Keratinocyte (primary cell): ENCODE data around the gene ABHD15. TPM values are rescaled to one million over a fixed set of nuclear protein-coding genes. Genes with fewer than 3 reads are reported as not detected.

Experiments used
- DNase-seq: peaks from one replicate; pipeline ENCODE4 v3.0.0-alpha.2; 2011; ENCODE audit warnings: low read depth, missing footprints, low spot score
- FAIRE-seq: peaks from 2 replicates; lab custom pipeline; 2011; peaks lifted over from hg19 to GRCh38; lab: Jason Lieb, UNC
- H2AFZ ChIP-seq: 2 replicates; pipeline ENCODE4 v1.6.0; 2012; ENCODE audit warnings: low read length, control low read depth, inconsistent platforms; ENCODE audit not compliant: control insufficient read depth
- H3K27ac ChIP-seq: 2 replicates; pipeline ENCODE4 v1.5.1; 2011; ENCODE audit warnings: low read length; ENCODE audit not compliant: control insufficient read depth, insufficient read depth
- H3K27me3 ChIP-seq: 3 replicates; pipeline ENCODE4 v1.6.0; 2011; ENCODE audit warnings: low read length; ENCODE audit not compliant: control insufficient read depth, insufficient read depth; ENCODE audit errors: extremely low read depth
- H3K36me3 ChIP-seq, 2 experiments: 2 replicates in 1 of 2; 3 replicates in 1 of 2; pipeline ENCODE4 v1.5.1; 2011; ENCODE audit warnings: low read length in 2 of 2, mild to moderate bottlenecking in 1 of 2; ENCODE audit not compliant: control insufficient read depth in 2 of 2, insufficient read depth in 2 of 2; ENCODE audit errors: extremely low read depth in 1 of 2
- H3K4me1 ChIP-seq: 3 replicates; pipeline ENCODE4 v1.5.1; 2011; ENCODE audit warnings: low read length; ENCODE audit not compliant: control insufficient read depth, insufficient read depth; ENCODE audit errors: extremely low read depth
- H3K4me2 ChIP-seq: 3 replicates; pipeline ENCODE4 v1.6.0; 2011; ENCODE audit warnings: low read depth, low read length; ENCODE audit not compliant: control insufficient read depth, insufficient read depth; ENCODE audit errors: extremely low read depth
- H3K4me3 ChIP-seq, 3 experiments: fragments of 200-600 bp in 1 of 3; sonication (generic) in 1 of 3; 2 replicates in 2 of 3; 3 replicates in 1 of 3; pipeline ENCODE4 v1.5.1; 2011 to 2016; ENCODE audit warnings: low read length in 3 of 3, mild to moderate bottlenecking in 3 of 3, control low read depth in 2 of 3, inconsistent platforms in 1 of 3, low read depth in 1 of 3, mixed read lengths in 1 of 3, mixed run types in 1 of 3, moderate library complexity in 1 of 3; ENCODE audit not compliant: control insufficient read depth in 2 of 3, insufficient read depth in 2 of 3; ENCODE audit errors: extremely low read depth in 1 of 3
- H3K79me2 ChIP-seq: 2 replicates; pipeline ENCODE4 v1.6.0; 2012; ENCODE audit warnings: low read length; ENCODE audit not compliant: control insufficient read depth, insufficient read depth
- H3K9ac ChIP-seq: 3 replicates; pipeline ENCODE4 v1.6.0; 2011; ENCODE audit warnings: low read length; ENCODE audit not compliant: control insufficient read depth, insufficient read depth; ENCODE audit errors: extremely low read depth
- H3K9me1 ChIP-seq: 3 replicates; pipeline ENCODE4 v1.6.0; 2011; ENCODE audit warnings: low read length; ENCODE audit not compliant: control insufficient read depth, insufficient read depth; ENCODE audit errors: extremely low read depth
- H3K9me3 ChIP-seq: 2 replicates; pipeline ENCODE4 v1.5.1; 2012; ENCODE audit warnings: low read depth, low read length; ENCODE audit not compliant: control insufficient read depth
- H4K20me1 ChIP-seq: 3 replicates; pipeline ENCODE4 v1.6.0; 2011; ENCODE audit warnings: low read length; ENCODE audit not compliant: control insufficient read depth, insufficient read depth; ENCODE audit errors: extremely low read depth
- EZH2 ChIP-seq: IDR thresholded peaks from one replicate; pipeline ENCODE4 v1.6.1; 2012; ENCODE audit warnings: inconsistent platforms, mild to moderate bottlenecking, low read length, moderate library complexity
- dilution Hi-C: fragments of 300-500 bp; cut with MboI; formaldehyde crosslinking; loops from one replicate; pipeline ENCODE4 v1.7.0; 2020; ENCODE audit warnings: low sequenced_read_pairs; ENCODE audit not compliant: extremely low pct_ligation_motif_present
- polyA plus RNA-seq, 5 experiments: library from polyadenylated mRNA; depleted of rRNA in 3 of 5; stranded (reverse) in 3 of 5; stranded (forward) in 1 of 5; unstranded in 1 of 5; fragments of >200 nt; gene quantifications; 1 replicate in 1 of 5; 2 replicates in 3 of 5; 3 replicates in 1 of 5; pipeline versions ENCODE4 v1.2.1 to v1.2.3, GENCODE V29; 2011 to 2012; ENCODE audit warnings: missing spikeins in 2 of 5, low read depth in 1 of 5, low replicate concordance in 1 of 5
- TF ChIP-seq, protein P1 (sequence below), 3 experiments: IDR thresholded peaks in 1 of 3; conservative IDR thresholded peaks in 1 of 3; optimal IDR thresholded peaks in 1 of 3; 2 replicates in 2 of 3; 3 replicates in 1 of 3; pipeline versions ENCODE3 to v1.5.1; 2011; ENCODE audit warnings: low read length in 3 of 3, mild to moderate bottlenecking in 3 of 3, moderate library complexity in 2 of 3, control low read depth in 1 of 3, inconsistent platforms in 1 of 3; ENCODE audit not compliant: insufficient read depth in 2 of 3; ENCODE audit errors: extremely low read depth in 1 of 3

The ABHD15 gene
- polyA plus RNA-seq, 1 donor (not counting 4 experiments of a cell fraction or from before 2014, with no cell fraction given), result 6.2 TPM

DNA sequence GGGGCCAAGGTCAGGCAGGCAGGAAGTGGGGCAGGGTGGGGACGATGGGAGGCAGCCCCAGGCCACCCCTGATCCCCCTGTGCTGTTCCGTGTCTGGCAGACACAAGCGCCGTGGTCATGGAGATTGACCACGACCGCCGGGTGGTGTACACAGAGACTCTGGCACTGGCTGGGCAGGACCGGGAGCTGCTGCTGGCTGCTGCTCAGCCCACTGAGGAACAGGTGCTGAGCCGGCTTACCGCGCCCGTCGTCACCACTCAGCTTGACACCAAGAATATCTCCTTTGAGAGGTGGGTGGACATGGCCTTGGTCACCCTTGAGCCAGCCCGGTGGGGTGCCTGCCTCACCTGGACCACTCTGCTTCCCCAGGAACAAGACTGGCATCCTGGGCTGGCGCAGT lies 42.1 kb upstream of the ABHD15 start:
- FAIRE-seq, result no peak

GRCh38 chr17:29607557-29608195 lies 40.8 kb upstream of the ABHD15 start:
- no peaks in the 10 kb centered on the region for H3K9me3 ChIP-seq
- H3K27me3 ChIP-seq, result no peaks in the 10 kb centered on the region
- no peak for FAIRE-seq
- no peak overlapping the region for H3K27ac ChIP-seq
- no peak overlapping the region for H3K9ac ChIP-seq
- TF ChIP-seq, protein P1, sequence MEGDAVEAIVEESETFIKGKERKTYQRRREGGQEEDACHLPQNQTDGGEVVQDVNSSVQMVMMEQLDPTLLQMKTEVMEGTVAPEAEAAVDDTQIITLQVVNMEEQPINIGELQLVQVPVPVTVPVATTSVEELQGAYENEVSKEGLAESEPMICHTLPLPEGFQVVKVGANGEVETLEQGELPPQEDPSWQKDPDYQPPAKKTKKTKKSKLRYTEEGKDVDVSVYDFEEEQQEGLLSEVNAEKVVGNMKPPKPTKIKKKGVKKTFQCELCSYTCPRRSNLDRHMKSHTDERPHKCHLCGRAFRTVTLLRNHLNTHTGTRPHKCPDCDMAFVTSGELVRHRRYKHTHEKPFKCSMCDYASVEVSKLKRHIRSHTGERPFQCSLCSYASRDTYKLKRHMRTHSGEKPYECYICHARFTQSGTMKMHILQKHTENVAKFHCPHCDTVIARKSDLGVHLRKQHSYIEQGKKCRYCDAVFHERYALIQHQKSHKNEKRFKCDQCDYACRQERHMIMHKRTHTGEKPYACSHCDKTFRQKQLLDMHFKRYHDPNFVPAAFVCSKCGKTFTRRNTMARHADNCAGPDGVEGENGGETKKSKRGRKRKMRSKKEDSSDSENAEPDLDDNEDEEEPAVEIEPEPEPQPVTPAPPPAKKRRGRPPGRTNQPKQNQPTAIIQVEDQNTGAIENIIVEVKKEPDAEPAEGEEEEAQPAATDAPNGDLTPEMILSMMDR (optimal IDR thresholded peaks at IDR 0.05 in 1 of 3, IDR thresholded peaks at IDR 0.05 in 1 of 3, conservative IDR thresholded peaks at IDR 0.05 in 1 of 3; ENCODE audit: extremely low read depth in 1 of 3, insufficient read depth in 2 of 3, low read length in 3 of 3), result no peak
- no peak for TF ChIP-seq EZH2
- H4K20me1 ChIP-seq, result no peaks in the 10 kb centered on the region
- H2AFZ ChIP-seq, result no peak overlapping the region
- no peak overlapping the region for H3K4me3 ChIP-seq
- H3K4me2 ChIP-seq, result no peak overlapping the region
- H3K36me3 ChIP-seq, result no peaks in the 10 kb centered on the region
- H3K4me1 ChIP-seq, result no peaks in the 10 kb centered on the region
- H3K9me1 ChIP-seq, result no peaks in the 10 kb centered on the region
- no peak for DNase-seq
- dilution Hi-C loops, result no loop called here
- no peaks in the 10 kb centered on the region for H3K79me2 ChIP-seq

More for the DNA sequence above, 42.1 kb upstream of the ABHD15 start:
- TF ChIP-seq, protein P1 (optimal IDR thresholded peaks at IDR 0.05 in 1 of 3, IDR thresholded peaks at IDR 0.05 in 1 of 3, conservative IDR thresholded peaks at IDR 0.05 in 1 of 3; ENCODE audit: extremely low read depth in 1 of 3, insufficient read depth in 2 of 3, low read length in 3 of 3), result no peak
- TF ChIP-seq EZH2, result no peak
- no peak overlapping the region for H3K4me3 ChIP-seq
- dilution Hi-C loops, result no loop called here
- no peak overlapping the region for H3K9ac ChIP-seq
- no peak overlapping the region for H3K4me2 ChIP-seq
- no peak overlapping the region for H2AFZ ChIP-seq
- H3K79me2 ChIP-seq, result no peaks in the 10 kb centered on the region
- H3K36me3 ChIP-seq, result no peaks in the 10 kb centered on the region
- DNase-seq, result no peak
- no peaks in the 10 kb centered on the region for H3K9me1 ChIP-seq
- no peak overlapping the region for H3K27ac ChIP-seq
- H3K4me1 ChIP-seq, result peaks cover 5% of the 10 kb centered on the region
- H4K20me1 ChIP-seq, result no peaks in the 10 kb centered on the region
- H3K27me3 ChIP-seq, result no peaks in the 10 kb centered on the region
- no peaks in the 10 kb centered on the region for H3K9me3 ChIP-seq
